Subcutaneous abdominal adipose tissue (tissue), 5 donors: ENCODE results near the gene TMEM62.
"Not testable (repeated sequence)": the region's sequence is repeated elsewhere in the genome, so short reads cannot be mapped to it uniquely, and the experiment has no call there.

ENCODE experiments used
- H3K27ac ChIP-seq: one replicate; pipeline ENCODE4 v1.7.0; 2013; ENCODE audit warnings: low read depth, mild to moderate bottlenecking, inconsistent platforms, low read length, moderate library complexity
- H3K27me3 ChIP-seq, 5 donors: one replicate each; pipeline ENCODE4 v1.7.0; 2013; ENCODE audit warnings: low read length in 5 of 5, inconsistent platforms in 1 of 5; ENCODE audit not compliant: control insufficient read depth in 5 of 5, insufficient read depth in 4 of 5
- H3K36me3 ChIP-seq, 5 donors: one replicate each; pipeline ENCODE4 v1.7.0; 2013; ENCODE audit warnings: low read length in 5 of 5; ENCODE audit not compliant: control insufficient read depth in 5 of 5, insufficient read depth in 5 of 5
- H3K4me1 ChIP-seq, 5 donors: one replicate each; pipeline ENCODE4 v1.7.0; 2013; ENCODE audit warnings: low read length in 5 of 5, mild to moderate bottlenecking in 3 of 5, moderate library complexity in 1 of 5; ENCODE audit not compliant: control insufficient read depth in 5 of 5, insufficient read depth in 5 of 5
- H3K4me3 ChIP-seq, 5 donors: one replicate each; pipeline ENCODE4 v1.7.0; 2013; ENCODE audit warnings: low read length in 5 of 5, low read depth in 1 of 5
- H3K9ac ChIP-seq, 5 donors: one replicate each; pipeline ENCODE4 v1.7.0; 2013; ENCODE audit warnings: low read length in 5 of 5, mild to moderate bottlenecking in 4 of 5, moderate library complexity in 3 of 5
- H3K9me3 ChIP-seq, 5 donors: one replicate each; pipeline ENCODE4 v1.7.0; 2013; ENCODE audit warnings: low read length in 5 of 5; ENCODE audit not compliant: control insufficient read depth in 5 of 5
- donor health status: healthy.
- donor health status: healthy.
- donor health status: healthy.
- donor health status: healthy.
- donor health status: healthy.

TMEM62 gene

GRCh38 chr15:43111354-43111753, 22.0 kb upstream of the TMEM62 start:
- Histone ChIP-seq H3K36me3 (no peaks in the 10 kb centered on the region), H3K9ac (no peak overlapping the region), H3K4me1 (peaks cover 0 to 6% (median 5%) of the 10 kb centered on the region in 5 donors), H3K4me3 (no peak overlapping the region), H3K27me3 (no peaks in the 10 kb centered on the region), H3K9me3 (no peaks in the 10 kb centered on the region), H3K27ac (no peak overlapping the region)

- Histone ChIP-seq H3K27ac (no peak overlapping the region), H3K4me1 (peaks cover 0 to 18% (median 15%) of the 10 kb centered on the region in 5 donors), H3K27me3 (no peaks in the 10 kb centered on the region), H3K9ac (no peak overlapping the region), H3K36me3 (no peaks in the 10 kb centered on the region), H3K4me3 (no peak overlapping the region), H3K9me3 (no peaks in the 10 kb centered on the region)
These were observed 15.1 kb upstream of the TMEM62 start for GRCh38 chr15:43118286-43118685.

- H3K9ac ChIP-seq = no peak overlapping the region
- H3K4me3 ChIP-seq = no peak overlapping the region
- no peaks in the 10 kb centered on the region for H3K36me3 ChIP-seq
- no peaks in the 10 kb centered on the region for H3K9me3 ChIP-seq
- peaks cover 0 to 20% (median 17%) of the 10 kb centered on the region in 5 donors for H3K4me1 ChIP-seq
- H3K27me3 ChIP-seq = no peaks in the 10 kb centered on the region
- H3K27ac ChIP-seq = no peak overlapping the region
These were observed 14.6 kb upstream of the TMEM62 start for GRCh38 chr15:43118829-43119228.

GRCh38 chr15:43121863-43122262, 11.5 kb upstream of the TMEM62 start:
- Histone ChIP-seq H3K9ac (no peak overlapping the region), H3K27me3 (no peaks in the 10 kb centered on the region), H3K27ac (no peak overlapping the region), H3K4me1 (peaks cover 0 to 20% (median 17%) of the 10 kb centered on the region in 5 donors), H3K9me3 (no peaks in the 10 kb centered on the region), H3K4me3 (no peak overlapping the region), H3K36me3 (no peaks in the 10 kb centered on the region)

- Histone ChIP-seq H3K9me3 (peaks cover 0 to 3% (median 0%) of the 10 kb centered on the region in 5 donors), H3K9ac (no peak overlapping the region), H3K4me3 (no peak overlapping the region), H3K27me3 (no peaks in the 10 kb centered on the region), H3K4me1 (peaks cover 0 to 15% (median 10%) of the 10 kb centered on the region in 5 donors), H3K27ac (no peak overlapping the region), H3K36me3 (no peaks in the 10 kb centered on the region)
These were observed 8.2 kb upstream of the TMEM62 start for GRCh38 chr15:43125100-43125661.

- Histone ChIP-seq H3K27me3 (no peaks in the 10 kb centered on the region), H3K4me1 (peaks cover 0 to 15% (median 10%) of the 10 kb centered on the region in 5 donors), H3K9me3 (peaks cover 0 to 3% (median 0%) of the 10 kb centered on the region in 5 donors), H3K9ac (no peak overlapping the region), H3K27ac (no peak overlapping the region), H3K36me3 (no peaks in the 10 kb centered on the region), H3K4me3 (no peak overlapping the region)
These were observed 7.0 kb upstream of the TMEM62 start for GRCh38 chr15:43126356-43126755.

- Histone ChIP-seq H3K27ac (no peak overlapping the region), H3K4me1 (peaks cover 0 to 10% (median 5%) of the 10 kb centered on the region in 5 donors), H3K9me3 (peaks cover 0 to 3% (median 0%) of the 10 kb centered on the region in 5 donors), H3K27me3 (no peaks in the 10 kb centered on the region), H3K36me3 (no peaks in the 10 kb centered on the region), H3K4me3 (no peak overlapping the region), H3K9ac (no peak overlapping the region)
These were observed 5.6 kb upstream of the TMEM62 start for GRCh38 chr15:43127752-43128151.

- not testable (repeated sequence) for H3K9ac ChIP-seq, H3K4me1 ChIP-seq, H3K9me3 ChIP-seq, H3K4me3 ChIP-seq, H3K36me3 ChIP-seq, H3K27me3 ChIP-seq, H3K27ac ChIP-seq
These were observed 5.0 kb upstream of the TMEM62 start for GRCh38 chr15:43128174-43128979.

GRCh38 chr15:43128980-43129335, 4.4 kb upstream of the TMEM62 start:
- Histone ChIP-seq H3K4me1 (peaks cover 0 to 12% (median 8%) of the 10 kb centered on the region in 5 donors), H3K9me3 (peaks cover 0 to 3% (median 0%) of the 10 kb centered on the region in 5 donors), H3K27ac (no peak overlapping the region), H3K27me3 (no peaks in the 10 kb centered on the region), H3K4me3 (no peak overlapping the region), H3K9ac (no peak overlapping the region), H3K36me3 (no peaks in the 10 kb centered on the region)

- Histone ChIP-seq H3K9me3 (peaks cover 0 to 3% (median 0%) of the 10 kb centered on the region in 5 donors), H3K9ac (peak overlapping the region; percentile 80 to 89 (median 88)), H3K4me3 (peak overlapping the region; percentile 87 to 97 (median 90)), H3K4me1 (peaks cover 2 to 20% (median 17%) of the 10 kb centered on the region in 5 donors), H3K36me3 (peaks cover 10 to 17% (median 14%) of the 10 kb centered on the region in 5 donors), H3K27me3 (no peaks in the 10 kb centered on the region), H3K27ac (peak overlapping the region; percentile 43)
These were observed 456 bp upstream of the TMEM62 start for GRCh38 chr15:43132830-43133429.
